Measurements from ENCODE around the gene AKR1A1.
"Not testable (repeated sequence)": the region's sequence is repeated elsewhere in the genome, so short reads cannot be mapped to it uniquely, and the experiment has no call there.

Gene AKR1A1

GRCh38 chr1:45521413-45522323 lies 29.0 kb upstream of the AKR1A1 start, which contains the start of gene PRDX1:
Gene PRDX1 (minus strand): TSS chr1:45521884. CDS start chr1:45519043, 2,841 bp downstream.
- H3K4me3 ChIP-seq: peak within 1 kb of the TSS; percentile 86 to 100 (median 98)
- H3K36me3 ChIP-seq: peaks cover 22 to 32% (median 31%) of the 10 kb centered on the region in 11 experiments
- peaks cover 58 to 73% (median 68%) of the 10 kb centered on the region in 10 experiments for H3K4me1 ChIP-seq
- H3K9ac ChIP-seq: peak within 1 kb of the TSS; percentile 95 to 100 (median 98)
- H3K4me2 ChIP-seq: peak within 1 kb of the TSS; percentile 86 to 98 (median 93)
- no peaks in the 10 kb centered on the region for H3K27me3 ChIP-seq
- peaks cover 43 to 50% (median 49%) of the 10 kb centered on the region in 11 experiments for H4K20me1 ChIP-seq
- no peaks in the 10 kb centered on the region for H3K9me3 ChIP-seq (replicated peaks in 1 of 11)
- TF ChIP-seq Cebpa-rat (IDR thresholded peaks at IDR 0.05): no peak
- peak within 1 kb of the TSS; percentile 89 to 99 (median 97) for H3K27ac ChIP-seq

- H3K4me1 ChIP-seq: peaks cover 50 to 66% (median 60%) of the 10 kb centered on the region in 10 experiments
- H3K36me3 ChIP-seq: peaks cover 14 to 23% (median 23%) of the 10 kb centered on the region in 11 experiments
- no peak for TF ChIP-seq Cebpa-rat (IDR thresholded peaks at IDR 0.05)
- H3K27ac ChIP-seq: peak overlapping the region; percentile 89 to 99 (median 97)
- H3K4me2 ChIP-seq: peak overlapping the region; percentile 75 to 96 (median 85)
- peak overlapping the region; percentile 86 to 100 (median 98) for H3K4me3 ChIP-seq
- no peaks in the 10 kb centered on the region for H3K9me3 ChIP-seq (replicated peaks in 1 of 11)
- peak overlapping the region; percentile 95 to 100 (median 98) for H3K9ac ChIP-seq
- peaks cover 34 to 41% (median 41%) of the 10 kb centered on the region in 11 experiments for H4K20me1 ChIP-seq
- no peaks in the 10 kb centered on the region for H3K27me3 ChIP-seq
These were observed 28.1 kb upstream of the AKR1A1 start for GRCh38 chr1:45522324-45523104.

- H3K4me2 ChIP-seq: peak overlapping the region; percentile 75 to 96 (median 85)
- H3K9ac ChIP-seq: peak overlapping the region in 8 of 11 experiments; percentile 33 to 100 (median 99); a peak in 14 of 22 replicates
- H3K36me3 ChIP-seq: peaks cover 4 to 13% (median 13%) of the 10 kb centered on the region in 11 experiments; a peak in 20 of 22 replicates
- peaks cover 40 to 57% (median 50%) of the 10 kb centered on the region in 10 experiments for H3K4me1 ChIP-seq
- H3K4me3 ChIP-seq; H3K27me3 ChIP-seq; H3K9me3 ChIP-seq (replicated peaks in 1 of 11): not testable (repeated sequence)
- H3K27ac ChIP-seq: peak overlapping the region; percentile 89 to 99 (median 97); a peak in 21 of 22 replicates
- peaks cover 25 to 31% (median 31%) of the 10 kb centered on the region in 11 experiments for H4K20me1 ChIP-seq
These were observed 27.1 kb upstream of the AKR1A1 start for GRCh38 chr1:45523516-45523915.

- H3K4me2 ChIP-seq: peak overlapping the region; percentile 37 to 94 (median 83)
- H3K27me3 ChIP-seq: not testable (repeated sequence)
These were observed 26.7 kb upstream of the AKR1A1 start for GRCh38 chr1:45523975-45524374.

GRCh38 chr1:45526135-45526644 lies 24.4 kb upstream of the AKR1A1 start:
- H3K36me3 ChIP-seq: no peaks in the 10 kb centered on the region
- H3K4me2 ChIP-seq: peak overlapping the region in 5 of 11 experiments; percentile 11 to 84 (median 37); a peak in 5 of 22 replicates
- H3K27ac ChIP-seq: peak overlapping the region in 2 of 11 experiments; percentile 8 to 99; a peak in 2 of 22 replicates
- H3K27me3 ChIP-seq: no peaks in the 10 kb centered on the region
- TF ChIP-seq Cebpa-rat (IDR thresholded peaks at IDR 0.05): no peak
- peaks cover 0 to 5% (median 4%) of the 10 kb centered on the region in 11 experiments; a peak in 19 of 22 replicates for H4K20me1 ChIP-seq
- peaks cover 34 to 67% (median 47%) of the 10 kb centered on the region in 10 experiments for H3K4me1 ChIP-seq
- H3K9ac ChIP-seq: no peak overlapping the region
- no peaks in the 10 kb centered on the region for H3K9me3 ChIP-seq (replicated peaks in 1 of 11)
- H3K4me3 ChIP-seq: no peak overlapping the region

More at GRCh38 chr1:45523975-45524374, 26.7 kb upstream of the AKR1A1 start:
- not testable (repeated sequence) for H3K4me3 ChIP-seq; H3K9me3 ChIP-seq (replicated peaks in 1 of 11); H3K36me3 ChIP-seq
- peaks cover 20 to 27% (median 26%) of the 10 kb centered on the region in 11 experiments for H4K20me1 ChIP-seq
- peak overlapping the region in 9 of 11 experiments; percentile 17 to 99 (median 97); a peak in 16 of 22 replicates for H3K27ac ChIP-seq
- H3K4me1 ChIP-seq: peaks cover 35 to 53% (median 47%) of the 10 kb centered on the region in 10 experiments
- H3K9ac ChIP-seq: peak overlapping the region in 8 of 11 experiments; percentile 33 to 100 (median 98); a peak in 13 of 22 replicates

GRCh38 chr1:45530632-45531135 lies 19.9 kb upstream of the AKR1A1 start:
- H3K36me3 ChIP-seq: no peaks in the 10 kb centered on the region
- H3K4me1 ChIP-seq: peaks cover 9 to 64% (median 22%) of the 10 kb centered on the region in 10 experiments
- H3K4me2 ChIP-seq: peak overlapping the region in 3 of 11 experiments; percentile 28 to 68 (median 59); a peak in 4 of 22 replicates

GRCh38 chr1:45531873-45532272 lies 18.8 kb upstream of the AKR1A1 start:
- H3K9me3 ChIP-seq (replicated peaks in 1 of 11): no peaks in the 10 kb centered on the region
- H3K4me3 ChIP-seq: no peak overlapping the region
- no peak overlapping the region for H3K9ac ChIP-seq
- no peak for TF ChIP-seq Cebpa-rat (IDR thresholded peaks at IDR 0.05)
- no peaks in the 10 kb centered on the region for H4K20me1 ChIP-seq
- peak overlapping the region in 9 of 11 experiments; percentile 7 to 73 (median 51); a peak in 18 of 22 replicates for H3K4me2 ChIP-seq
- H3K27me3 ChIP-seq: no peaks in the 10 kb centered on the region
- peak overlapping the region in 4 of 11 experiments; percentile 6 to 17 (median 11); a peak in 3 of 22 replicates for H3K27ac ChIP-seq
- no peaks in the 10 kb centered on the region for H3K36me3 ChIP-seq
- H3K4me1 ChIP-seq: peaks cover 11 to 63% (median 26%) of the 10 kb centered on the region in 10 experiments; a peak in 19 of 20 replicates

More at GRCh38 chr1:45530632-45531135, 19.9 kb upstream of the AKR1A1 start:
- H4K20me1 ChIP-seq: no peaks in the 10 kb centered on the region
- no peak overlapping the region for H3K4me3 ChIP-seq
- H3K27me3 ChIP-seq: no peaks in the 10 kb centered on the region
- no peak overlapping the region for H3K27ac ChIP-seq
- H3K9me3 ChIP-seq (replicated peaks in 1 of 11): no peaks in the 10 kb centered on the region
- H3K9ac ChIP-seq: no peak overlapping the region
- no peak for TF ChIP-seq Cebpa-rat (IDR thresholded peaks at IDR 0.05)
